SK-N-MC (cell line): ENCODE results near the gene RNF166.

Experiments
- EZH2 ChIP-seq: fragments of 200-600 bp; sonication (generic); IDR thresholded peaks from one replicate; pipeline ENCODE4 v1.6.1; 2017; ENCODE audit warnings: antibody characterized with exemption
- POLR2AphosphoS5 ChIP-seq: IDR thresholded peaks from 2 replicates; pipeline ENCODE4 v1.6.1; 2012; ENCODE audit warnings: mild to moderate bottlenecking, low read depth, low read length, borderline replicate concordance

GRCh38 chr16:88726408-88726749 lies 20.2 kb upstream of the RNF166 start:
- TF ChIP-seq POLR2AphosphoS5 (no peak), EZH2 (no peak)
